GM12891 (cell line): ENCODE data around the gene ZFAND3.
A peak's percentile ranks its signal among the peaks of the same experiment; 100 is the strongest.

Source experiments
- DNase-seq: peaks from one replicate; pipeline ENCODE4 v3.0.0; 2011; ENCODE audit warnings: low spot score; ENCODE audit not compliant: insufficient read length
- FAIRE-seq: peaks from 2 replicates; lab custom pipeline; 2011; peaks lifted over from hg19 to GRCh38; lab: Jason Lieb, UNC
- PAX5 ChIP-seq: IDR thresholded peaks from 2 replicates; pipeline ENCODE4 v1.6.1; 2011; ENCODE audit warnings: low read length, moderate library complexity, mild to moderate bottlenecking; ENCODE audit not compliant: insufficient read depth, severe bottlenecking
- POLR2A ChIP-seq: IDR thresholded peaks from 2 replicates; pipeline ENCODE4 v1.6.1; 2011; ENCODE audit warnings: low read depth, low read length, control low read depth
- POLR2AphosphoS5 ChIP-seq: IDR thresholded peaks from 2 replicates; pipeline ENCODE4 v1.6.1; 2011; ENCODE audit warnings: low read depth, low read length, control low read depth
- POU2F2 ChIP-seq: IDR thresholded peaks from 2 replicates; pipeline ENCODE4 v1.6.1; 2011; ENCODE audit warnings: low read depth, mild to moderate bottlenecking, control low read depth, low read length, moderate library complexity
- SPI1 ChIP-seq: IDR thresholded peaks from 2 replicates; pipeline ENCODE4 v1.6.1; 2011; ENCODE audit warnings: low read depth, low read length, control low read depth
- TAF1 ChIP-seq: IDR thresholded peaks from 2 replicates; pipeline ENCODE4 v1.6.1; 2011; ENCODE audit warnings: low read depth, low read length, control low read depth

Gene ZFAND3

GRCh38 chr6:37809197-37809543 is 10.4 kb upstream of the ZFAND3 start:
- FAIRE-seq (no peak), DNase-seq (no peak)
- TF ChIP-seq POLR2A (no peak), PAX5 (no peak), POU2F2 (no peak), POLR2AphosphoS5 (no peak), TAF1 (no peak), SPI1 (no peak)

DNA sequence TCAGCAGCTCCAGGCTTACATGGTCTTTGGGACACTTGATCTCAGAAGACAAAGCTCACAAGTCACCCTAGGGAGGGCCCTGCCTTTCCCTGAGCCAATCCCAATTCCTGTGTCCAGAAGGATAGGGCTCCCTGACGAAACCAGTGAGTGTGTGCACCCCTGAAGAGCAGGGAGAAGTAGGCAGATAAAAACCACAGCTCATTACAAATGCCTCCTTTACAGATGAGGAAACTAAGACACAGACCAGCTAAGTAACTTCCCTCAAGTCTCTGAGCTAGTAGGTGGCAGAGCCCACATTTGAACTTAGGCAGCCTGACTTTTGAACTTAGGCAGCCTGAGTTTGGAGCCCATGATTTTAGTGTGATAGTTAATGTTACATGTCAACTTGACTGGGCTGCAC is 6.7 kb upstream of the ZFAND3 start:
- no peak for DNase-seq
- FAIRE-seq, result no peak
- TF ChIP-seq PAX5 (no peak), POLR2AphosphoS5 (no peak), TAF1 (no peak), POU2F2 (no peak), SPI1 (no peak), POLR2A (no peak)

- TF ChIP-seq POLR2AphosphoS5 (no peak), POU2F2 (no peak), TAF1 (no peak), POLR2A (no peak), PAX5 (no peak), SPI1 (no peak)
- DNase-seq (no peak), FAIRE-seq (no peak)
Measured at GRCh38 chr6:37814374-37814773, 5.2 kb upstream of the ZFAND3 start.

DNA sequence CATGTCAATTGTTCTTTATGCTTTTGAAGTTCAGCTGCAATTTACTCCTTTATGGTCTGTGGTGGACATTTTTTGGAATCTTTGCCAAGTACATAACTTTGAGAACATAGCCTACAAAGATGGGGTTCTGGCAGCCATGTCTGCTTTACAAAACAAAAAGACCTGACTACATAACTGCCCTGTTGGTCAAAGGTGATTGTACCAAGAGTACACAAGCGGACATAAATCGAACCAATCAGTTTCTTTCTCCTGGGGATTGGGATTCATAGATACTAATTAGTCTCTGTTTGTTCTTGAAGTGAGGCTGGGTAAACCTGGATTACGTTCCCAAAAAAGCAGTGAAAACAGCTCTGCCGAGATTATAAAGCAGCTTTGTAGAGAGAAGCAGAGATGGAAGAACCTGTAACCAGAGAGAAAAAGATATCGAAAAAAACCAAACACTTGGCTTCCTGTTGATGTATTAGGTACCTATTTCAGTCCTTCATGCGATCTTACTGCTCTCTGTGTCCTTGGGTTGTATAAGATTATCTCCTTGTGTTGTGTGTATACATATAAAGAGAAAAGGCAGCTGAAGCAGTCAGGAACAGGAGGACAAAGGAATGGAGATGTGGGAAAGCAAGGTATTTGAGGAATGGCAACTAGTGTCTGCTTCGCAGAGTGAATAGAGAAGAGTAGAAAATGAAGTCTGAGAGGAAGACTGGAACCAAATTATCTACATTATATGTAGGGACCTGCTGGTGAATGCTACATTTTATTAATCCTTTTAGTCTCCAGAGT is 2.7 kb upstream of the ZFAND3 start:
- FAIRE-seq (no peak), DNase-seq (no peak)
- TF ChIP-seq SPI1, result no peak
- TF ChIP-seq TAF1, result no peak
- no peak for TF ChIP-seq POU2F2
- TF ChIP-seq POLR2AphosphoS5, result no peak
- no peak for TF ChIP-seq POLR2A
- no peak for TF ChIP-seq PAX5

- TF ChIP-seq POLR2AphosphoS5, result peak; percentile 97
- peak; percentile 95 for TF ChIP-seq POLR2A
- TF ChIP-seq SPI1, result peak; percentile 80
- TF ChIP-seq TAF1, result peak; percentile 90; the same call in 1 of the 2 replicates
- peak; percentile 69; the same call in 1 of the 2 replicates for TF ChIP-seq POU2F2
- TF ChIP-seq PAX5, result peak; percentile 1
- peak; percentile 84 for DNase-seq
- FAIRE-seq, result peak; percentile 97
Measured at GRCh38 chr6:37818536-37819176, 871 bp upstream of the ZFAND3 start.

- FAIRE-seq, result peak; percentile 47
- no peak for TF ChIP-seq POLR2AphosphoS5
- DNase-seq, result no peak
Measured at GRCh38 chr6:37819802-37820717, 533 bp downstream of the ZFAND3 start.

- no peak for TF ChIP-seq POU2F2
- TF ChIP-seq PAX5, result no peak
- TF ChIP-seq POLR2A, result no peak
- no peak for TF ChIP-seq TAF1
- TF ChIP-seq POLR2AphosphoS5, result no peak
- no peak for TF ChIP-seq SPI1
- DNase-seq, result no peak
- peak; percentile 20 for FAIRE-seq
Measured at GRCh38 chr6:37820718-37821079, 1.2 kb downstream of the ZFAND3 start.

DNA sequence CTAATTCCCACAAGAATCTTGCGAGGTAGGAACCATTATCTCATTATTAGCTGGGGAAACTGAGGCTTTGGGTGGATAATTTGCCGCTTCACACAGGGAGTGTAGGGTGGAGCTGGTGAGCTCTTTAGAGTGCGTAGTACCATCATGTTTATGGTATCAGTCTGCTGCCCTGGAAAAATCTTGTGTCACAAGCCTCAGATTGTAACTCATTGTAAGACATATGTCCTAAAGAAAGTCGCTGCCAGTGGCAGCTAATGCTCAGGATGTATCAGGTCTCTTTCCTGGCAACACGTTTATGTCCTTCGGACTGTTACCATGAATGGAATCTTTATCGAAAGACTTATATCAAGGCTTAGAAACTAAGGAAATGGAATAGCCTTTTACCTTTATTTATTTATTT is 1.9 kb downstream of the ZFAND3 start:
- DNase-seq (no peak), FAIRE-seq (no peak)
- no peak for TF ChIP-seq POLR2A
- TF ChIP-seq POU2F2, result no peak
- TF ChIP-seq POLR2AphosphoS5, result no peak
- no peak for TF ChIP-seq TAF1
- TF ChIP-seq SPI1, result no peak
- TF ChIP-seq PAX5, result no peak
